Ramos (cell line): ENCODE results near the gene BRWD1.

Source experiments
- in situ Hi-C: fragments of 300-500 bp; cut with MboI; formaldehyde crosslinking; loops from one replicate; pipeline ENCODE4 v1.14.3; 2022; ENCODE audit warnings: low sequenced_read_pairs; ENCODE audit not compliant: unreplicated experiment

The BRWD1 gene

GRCh38 chr21:39149882-39150281 lies 163.6 kb downstream of the BRWD1 start:
- in situ Hi-C loops: loop anchor here (25.0 kb wide), 1 partner anchor 638 kb away; no protein-coding TSS in a partner anchor

GRCh38 chr21:39148975-39149374 lies 164.5 kb downstream of the BRWD1 start:
- in situ Hi-C loops: loop anchor here (25.0 kb wide), 1 partner anchor 637 kb away; no protein-coding TSS in a partner anchor

GRCh38 chr21:39144191-39144590 lies 169.2 kb downstream of the BRWD1 start:
- in situ Hi-C loops: loop anchor here (25.0 kb wide), 1 partner anchor 632 kb away; no protein-coding TSS in a partner anchor

- in situ Hi-C loops: loop anchor here (25.0 kb wide), 1 partner anchor 631 kb away; no protein-coding TSS in a partner anchor
Measured at GRCh38 chr21:39142972-39143371, 170.5 kb downstream of the BRWD1 start.

GRCh38 chr21:39141502-39141901 lies 171.9 kb downstream of the BRWD1 start:
- in situ Hi-C loops: loop anchor here (25.0 kb wide), 1 partner anchor 629 kb away; no protein-coding TSS in a partner anchor

GRCh38 chr21:39137248-39138178 lies 175.9 kb downstream of the BRWD1 start:
- in situ Hi-C loops: loop anchor here (10.0 to 25.0 kb wide), 2 partner anchors 403 to 625 kb away; no protein-coding TSS in a partner anchor

- in situ Hi-C loops: loop anchor here (10.0 to 25.0 kb wide), 2 partner anchors 402 to 624 kb away; no protein-coding TSS in a partner anchor
Measured at GRCh38 chr21:39136711-39137110, 176.7 kb downstream of the BRWD1 start.

GRCh38 chr21:39136138-39136537 lies 177.3 kb downstream of the BRWD1 start:
- in situ Hi-C loops: loop anchor here (10.0 to 25.0 kb wide), 2 partner anchors 401 to 624 kb away; no protein-coding TSS in a partner anchor

- in situ Hi-C loops: loop anchor here (10.0 to 25.0 kb wide), 2 partner anchors 400 to 622 kb away; no protein-coding TSS in a partner anchor
Measured at GRCh38 chr21:39134288-39134810, 179.1 kb downstream of the BRWD1 start.
